ENCODE results near the gene MED27. TPM values are rescaled to one million over a fixed set of nuclear protein-coding genes. Genes with fewer than 3 reads are reported as not detected.

MED27 gene
- total and polyA plus RNA-seq, 2 of the 8 experiments (the other 6 are each of a cell fraction or from before 2014, with no cell fraction given): 29.9 to 56.5 TPM

GRCh38 chr9:131833083-131833482 is 246.6 kb downstream of the MED27 start:
- no peak overlapping the region for H2BK5ac ChIP-seq (ENCODE audit: low read depth, low read length)
- no peak overlapping the region for H4K91ac ChIP-seq (replicated peaks; ENCODE audit: insufficient read length, low read length)
- H3K4me1 ChIP-seq (replicated peaks in 1 of 4; ENCODE audit: control insufficient read depth in 3 of 4, insufficient read depth in 4 of 4, low read length in 3 of 4): no peaks in the 10 kb centered on the region; a peak in 1 of 7 replicates
- H3K23ac ChIP-seq (ENCODE audit: insufficient read length): no peak overlapping the region
- H3K9me3 ChIP-seq (ENCODE audit: insufficient read depth in 2 of 2, low read depth in 1 of 2, low read length in 1 of 2): peaks cover 0 to 6% of the 10 kb centered on the region in 2 experiments; a peak in 2 of 4 replicates
- DNase-seq (ENCODE audit: low read depth in 1 of 2, low spot score in 2 of 2) (no peak), FAIRE-seq (no peak)
- H3K4me3 ChIP-seq (ENCODE audit: extremely low read depth in 1 of 4, insufficient read depth in 2 of 4, low read depth in 3 of 4, low read length in 4 of 4): no peak overlapping the region
- CTCF ChIA-PET (ENCODE audit: partially characterized antibody): no interaction called here
- no peak overlapping the region for H2AK5ac ChIP-seq (ENCODE audit: low read depth, low read length)
- H3K14ac ChIP-seq (ENCODE audit: insufficient read length): no peak overlapping the region
- H3K79me1 ChIP-seq (ENCODE audit: low read depth, low read length): no peaks in the 10 kb centered on the region
- H2BK120ac ChIP-seq (replicated peaks; ENCODE audit: low read depth, low read length): no peak overlapping the region
- POLR2A ChIA-PET (ENCODE audit: partially characterized antibody): no interaction called here
- no peak overlapping the region for H4K8ac ChIP-seq (ENCODE audit: extremely low read depth, insufficient read depth, low read length)
- no peak overlapping the region for H2BK12ac ChIP-seq (ENCODE audit: low read depth, low read length)
- H4K20me1 ChIP-seq (replicated peaks in 1 of 2; ENCODE audit: control insufficient read depth in 1 of 2, insufficient read depth in 2 of 2, low read length in 2 of 2): no peaks in the 10 kb centered on the region
- WGBS, 2 experiments (ENCODE audit: extremely low coverage in 1 of 2, insufficient coverage in 1 of 2, insufficient read length in 1 of 2, insufficient replicate concordance in 2 of 2, low coverage in 1 of 2, low lambda C conversion rate in 2 of 2, missing lambda C conversion rate in 1 of 2): 97% methylated on average over 3 of the region's 4 CpGs; no CpG with 5 or more reads in 1 of the 2 experiments
- H4K5ac ChIP-seq (ENCODE audit: insufficient read length, low read depth, low read length): no peak overlapping the region
- H3K18ac ChIP-seq (ENCODE audit: extremely low read depth, low read length): no peak overlapping the region
- H3K27ac ChIP-seq (ENCODE audit: low read depth, low read length): no peak overlapping the region
- no peak overlapping the region for H2BK15ac ChIP-seq (ENCODE audit: low read length)
- no peaks in the 10 kb centered on the region for H3K36me3 ChIP-seq (ENCODE audit: control insufficient read depth in 2 of 4, insufficient read depth in 4 of 4, low read length in 3 of 4)
- H3K4me2 ChIP-seq (ENCODE audit: insufficient read depth in 1 of 2, low read depth in 2 of 2, low read length in 2 of 2): no peak overlapping the region
- no peaks in the 10 kb centered on the region for H3K27me3 ChIP-seq (replicated peaks in 1 of 4; ENCODE audit: control insufficient read depth in 3 of 4, extremely low read depth in 1 of 4, insufficient read depth in 3 of 4, low read length in 3 of 4)
- no peak overlapping the region for H2AFZ ChIP-seq (ENCODE audit: low read length)
- no peak overlapping the region for H3K9ac ChIP-seq (replicated peaks in 1 of 4; ENCODE audit: extremely low read depth in 1 of 4, low read depth in 3 of 4, low read length in 3 of 4)
- H3K56ac ChIP-seq (replicated peaks; ENCODE audit: insufficient read length, low read depth, low read length): no peak overlapping the region
- no peak overlapping the region for H3K4ac ChIP-seq (replicated peaks; ENCODE audit: insufficient read length, low read depth, low read length)
- no peaks in the 10 kb centered on the region for H3K23me2 ChIP-seq (ENCODE audit: low read depth, low read length)
- H2BK20ac ChIP-seq (ENCODE audit: low read length): no peak overlapping the region
- H3K79me2 ChIP-seq (ENCODE audit: control insufficient read depth in 1 of 2, insufficient read depth in 2 of 2, low read length in 2 of 2): no peaks in the 10 kb centered on the region
- no peak for TF ChIP-seq CBX8 (IDR thresholded peaks at IDR 0.05; ENCODE audit: borderline replicate concordance, low read depth, low read length)
- TF ChIP-seq ASH2L (IDR thresholded peaks at IDR 0.05; ENCODE audit: low read length): no peak
- TF ChIP-seq CHD1 (IDR thresholded peaks at IDR 0.05; ENCODE audit: low read depth, low read length): no peak
- TF ChIP-seq E2F6 (IDR thresholded peaks at IDR 0.05): no peak
- no peak for TF ChIP-seq EP300 (IDR thresholded peaks at IDR 0.05; ENCODE audit: borderline replicate concordance in 1 of 2, low read depth in 2 of 2, low read length in 2 of 2)
- TF ChIP-seq CTBP2 (IDR thresholded peaks at IDR 0.05; ENCODE audit: borderline replicate concordance, insufficient read depth, insufficient read length, low read length): no peak
- no peak for TF ChIP-seq JUN (IDR thresholded peaks at IDR 0.05; ENCODE audit: low read depth, low read length)
- TF ChIP-seq BACH1 (IDR thresholded peaks at IDR 0.05; ENCODE audit: low read length): no peak
- no peak for TF ChIP-seq CREB1 (IDR thresholded peaks at IDR 0.05)
